ENCODE data around the gene SLC30A3.

SLC30A3 gene

GRCh38 chr2:27261241-27261925 is 1.5 kb downstream of the SLC30A3 start:
- CTCF ChIA-PET: interaction anchor here (1.0 kb wide), 1 partner anchor 11 kb away, joined by 4 read pairs; no protein-coding TSS in a partner anchor
- Mint-ChIP-seq H3K27me3 (peaks cover 55% of the 10 kb centered on the region), H3K36me3 (no peaks in the 10 kb centered on the region), H3K27ac (no peak overlapping the region), H3K4me3 (peak overlapping the region; percentile 6), H3K9me3 (no peaks in the 10 kb centered on the region), H3K4me1 (peaks cover 29% of the 10 kb centered on the region)
- no peak for DNase-seq

GRCh38 chr2:27258051-27258450 is 4.8 kb downstream of the SLC30A3 start:
- CTCF ChIA-PET: no interaction called here

GRCh38 chr2:27256855-27257454 is 5.9 kb downstream of the SLC30A3 start:
- Mint-ChIP-seq H3K4me3 (no peak overlapping the region), H3K27ac (no peak overlapping the region), H3K9me3 (no peaks in the 10 kb centered on the region), H3K27me3 (peaks cover 81% of the 10 kb centered on the region), H3K4me1 (peaks cover 7% of the 10 kb centered on the region), H3K36me3 (no peaks in the 10 kb centered on the region)
- no peak for DNase-seq
- CTCF ChIA-PET: interaction anchor here (1.6 kb wide), 1 partner anchor 23 kb away, joined by 8 read pairs; no protein-coding TSS in a partner anchor

More at GRCh38 chr2:27258051-27258450, 4.8 kb downstream of the SLC30A3 start:
- peaks cover 74% of the 10 kb centered on the region for H3K27me3 Mint-ChIP-seq
- no peak overlapping the region for H3K4me3 Mint-ChIP-seq
- H3K4me1 Mint-ChIP-seq: peaks cover 8% of the 10 kb centered on the region
- no peaks in the 10 kb centered on the region for H3K36me3 Mint-ChIP-seq
- no peak overlapping the region for H3K27ac Mint-ChIP-seq
- H3K9me3 Mint-ChIP-seq: no peaks in the 10 kb centered on the region
- no peak for DNase-seq

- Mint-ChIP-seq H3K9me3 (no peaks in the 10 kb centered on the region), H3K4me1 (no peaks in the 10 kb centered on the region), H3K27me3 (peaks cover 78% of the 10 kb centered on the region), H3K4me3 (no peak overlapping the region), H3K36me3 (no peaks in the 10 kb centered on the region), H3K27ac (no peak overlapping the region)
- CTCF ChIA-PET: no interaction called here
- DNase-seq: no peak
Measured at GRCh38 chr2:27255660-27256059, 7.2 kb downstream of the SLC30A3 start.

GRCh38 chr2:27255187-27255586 is 7.7 kb downstream of the SLC30A3 start:
- CTCF ChIA-PET: no interaction called here
- H3K27ac Mint-ChIP-seq: no peak overlapping the region
- H3K27me3 Mint-ChIP-seq: peaks cover 78% of the 10 kb centered on the region
- H3K4me3 Mint-ChIP-seq: no peak overlapping the region
- H3K36me3 Mint-ChIP-seq: no peaks in the 10 kb centered on the region
- DNase-seq: no peak
- H3K9me3 Mint-ChIP-seq: no peaks in the 10 kb centered on the region
- no peaks in the 10 kb centered on the region for H3K4me1 Mint-ChIP-seq

- no peaks in the 10 kb centered on the region for H3K4me1 Mint-ChIP-seq
- no peaks in the 10 kb centered on the region for H3K9me3 Mint-ChIP-seq
- H3K27me3 Mint-ChIP-seq: peaks cover 59% of the 10 kb centered on the region
- DNase-seq: no peak
- CTCF ChIA-PET: interaction anchor here (0.8 to 4.4 kb wide), 6 partner anchors 28 to 452 kb away, joined by 3 to 42 read pairs (median 5); partner anchors contain the start of gene TRIM54
- H3K4me3 Mint-ChIP-seq: no peak overlapping the region
- H3K36me3 Mint-ChIP-seq: no peaks in the 10 kb centered on the region
- H3K27ac Mint-ChIP-seq: no peak overlapping the region
Measured at GRCh38 chr2:27251766-27252165, 11.1 kb downstream of the SLC30A3 start.

GRCh38 chr2:27250652-27251379 is 12.0 kb downstream of the SLC30A3 start:
- no peaks in the 10 kb centered on the region for H3K4me1 Mint-ChIP-seq
- H3K27ac Mint-ChIP-seq: no peak overlapping the region

GRCh38 chr2:27249891-27250651 is 12.8 kb downstream of the SLC30A3 start:
- DNase-seq: peak; percentile 74
- Mint-ChIP-seq H3K9me3 (no peaks in the 10 kb centered on the region), H3K4me3 (no peak overlapping the region), H3K4me1 (no peaks in the 10 kb centered on the region), H3K36me3 (peaks cover 1% of the 10 kb centered on the region), H3K27me3 (peaks cover 52% of the 10 kb centered on the region), H3K27ac (no peak overlapping the region)
- CTCF ChIA-PET: interaction anchor here (0.7 to 4.4 kb wide), 10 partner anchors 12 to 274 kb away, joined by 3 to 42 read pairs (median 4); partner anchors contain the start of gene TRIM54

More at GRCh38 chr2:27250652-27251379, 12.0 kb downstream of the SLC30A3 start:
- DNase-seq: no peak
- Mint-ChIP-seq H3K27me3 (peaks cover 55% of the 10 kb centered on the region), H3K9me3 (no peaks in the 10 kb centered on the region), H3K36me3 (no peaks in the 10 kb centered on the region), H3K4me3 (no peak overlapping the region)
- CTCF ChIA-PET: interaction anchor here (0.8 to 4.4 kb wide), 10 partner anchors 11 to 453 kb away, joined by 3 to 42 read pairs (median 4); partner anchors contain the start of gene TRIM54

- H3K9me3 Mint-ChIP-seq: no peaks in the 10 kb centered on the region
- no peak overlapping the region for H3K27ac Mint-ChIP-seq
- CTCF ChIA-PET: interaction anchor here (0.7 to 4.4 kb wide), 8 partner anchors 13 to 273 kb away, joined by 3 to 42 read pairs (median 4); partner anchors contain the start of gene TRIM54
- peaks cover 44% of the 10 kb centered on the region for H3K27me3 Mint-ChIP-seq
- H3K4me3 Mint-ChIP-seq: no peak overlapping the region
- H3K36me3 Mint-ChIP-seq: peaks cover 3% of the 10 kb centered on the region
- no peak for DNase-seq
- H3K4me1 Mint-ChIP-seq: no peaks in the 10 kb centered on the region
Measured at GRCh38 chr2:27249159-27249890, 13.5 kb downstream of the SLC30A3 start.

GRCh38 chr2:27247893-27248292 is 15.0 kb downstream of the SLC30A3 start:
- CTCF ChIA-PET: interaction anchor here (2.4 to 4.4 kb wide), 2 partner anchors 32 to 55 kb away, joined by 10 to 42 read pairs; partner anchors contain the start of gene TRIM54
- Mint-ChIP-seq H3K27me3 (peaks cover 34% of the 10 kb centered on the region), H3K9me3 (no peaks in the 10 kb centered on the region), H3K36me3 (peaks cover 8% of the 10 kb centered on the region), H3K27ac (no peak overlapping the region), H3K4me3 (no peak overlapping the region), H3K4me1 (no peaks in the 10 kb centered on the region)
- DNase-seq: no peak

GRCh38 chr2:27245626-27246025 is 17.2 kb downstream of the SLC30A3 start:
- Mint-ChIP-seq H3K4me1 (peaks cover 7% of the 10 kb centered on the region), H3K36me3 (peaks cover 25% of the 10 kb centered on the region), H3K9me3 (no peaks in the 10 kb centered on the region), H3K4me3 (no peak overlapping the region), H3K27ac (no peak overlapping the region), H3K27me3 (peaks cover 18% of the 10 kb centered on the region)
- CTCF ChIA-PET: no interaction called here
- no peak for DNase-seq

GRCh38 chr2:27245116-27245515 is 17.7 kb downstream of the SLC30A3 start:
- CTCF ChIA-PET: no interaction called here
- DNase-seq: no peak
- Mint-ChIP-seq H3K4me3 (no peak overlapping the region), H3K27ac (no peak overlapping the region), H3K36me3 (peaks cover 30% of the 10 kb centered on the region), H3K27me3 (peaks cover 13% of the 10 kb centered on the region), H3K9me3 (no peaks in the 10 kb centered on the region), H3K4me1 (peaks cover 7% of the 10 kb centered on the region)

Data from activated naive CD4-positive, alpha-beta T cell treated with anti-CD3 and anti-CD28 coated beads, Interleukin-2, amount 10 ng/mL, durations not matched to agents 7 days and 5 days (primary cell).